H9 (cell line): ENCODE measurements around the gene GARNL3. TPM values are rescaled to one million over a fixed set of nuclear protein-coding genes. Genes with fewer than 3 reads are reported as not detected.

Source experiments
- DNase-seq: peaks from one replicate; pipeline ENCODE4 v3.0.0-alpha.2; 2017
- H2AFZ ChIP-seq: one replicate; pipeline ENCODE4 v1.6.1; 2013; ENCODE audit warnings: mild to moderate bottlenecking, low read length, control low read depth, moderate library complexity
- H2AK5ac ChIP-seq: 2 replicates; pipeline ENCODE4 v1.6.1; 2013; ENCODE audit warnings: low read length, control low read depth, mixed read lengths; ENCODE audit not compliant: insufficient read length
- H2BK120ac ChIP-seq: one replicate; pipeline ENCODE4 v1.6.1; 2013; ENCODE audit warnings: low read depth, mild to moderate bottlenecking, low read length, control low read depth, inconsistent platforms; ENCODE audit not compliant: poor library complexity, severe bottlenecking
- H2BK12ac ChIP-seq: 2 replicates; pipeline ENCODE4 v1.6.1; 2013; ENCODE audit warnings: low read length, control low read depth, mixed read lengths, low read depth; ENCODE audit not compliant: insufficient read length
- H2BK15ac ChIP-seq: 2 replicates; pipeline ENCODE4 v1.6.1; 2013; ENCODE audit warnings: low read depth, low read length, control low read depth
- H2BK20ac ChIP-seq: one replicate; pipeline ENCODE4 v1.6.1; 2013; ENCODE audit warnings: low read depth, mild to moderate bottlenecking, low read length, control low read depth, inconsistent platforms; ENCODE audit not compliant: poor library complexity, severe bottlenecking
- H2BK5ac ChIP-seq: 2 replicates; pipeline ENCODE4 v1.6.1; 2013; ENCODE audit warnings: low read length, control low read depth, mixed read lengths; ENCODE audit not compliant: insufficient read length
- H3K14ac ChIP-seq: 2 replicates; pipeline ENCODE4 v1.6.1; 2013; ENCODE audit warnings: low read length, control low read depth; ENCODE audit not compliant: insufficient read depth
- H3K18ac ChIP-seq: 2 replicates; pipeline ENCODE4 v1.6.1; 2013; ENCODE audit warnings: low read depth, mild to moderate bottlenecking, mixed read lengths, low read length, control low read depth; ENCODE audit not compliant: insufficient read length
- H3K23ac ChIP-seq: 2 replicates; pipeline ENCODE4 v1.6.1; 2013; ENCODE audit warnings: low read length, control low read depth, mixed read lengths, low read depth; ENCODE audit not compliant: insufficient read length
- H3K23me2 ChIP-seq: 2 replicates; pipeline ENCODE4 v1.6.1; 2013; ENCODE audit warnings: low read depth, mild to moderate bottlenecking, mixed read lengths, low read length, control low read depth; ENCODE audit not compliant: insufficient read length, poor library complexity, severe bottlenecking
- H3K27ac ChIP-seq: 2 replicates; pipeline ENCODE4 v1.5.1; 2013; ENCODE audit warnings: low read length, control low read depth, mixed read lengths, low read depth; ENCODE audit not compliant: insufficient read length
- H3K27me3 ChIP-seq: 2 replicates; pipeline ENCODE4 v1.6.1; 2013; ENCODE audit warnings: low read length, control low read depth, inconsistent platforms; ENCODE audit not compliant: insufficient read depth
- H3K4ac ChIP-seq: 2 replicates; pipeline ENCODE4 v1.6.1; 2013; ENCODE audit warnings: low read depth, mild to moderate bottlenecking, control low read depth, inconsistent platforms, low read length, moderate library complexity
- H3K4me1 ChIP-seq: 2 replicates; pipeline ENCODE4 v1.6.1; 2013; ENCODE audit warnings: low read length, control low read depth, inconsistent platforms; ENCODE audit not compliant: insufficient read depth
- H3K4me2 ChIP-seq: 2 replicates; pipeline ENCODE4 v1.6.1; 2013; ENCODE audit warnings: low read length, control low read depth, mixed read lengths; ENCODE audit not compliant: insufficient read length, insufficient read depth
- H3K56ac ChIP-seq: 2 replicates; pipeline ENCODE4 v1.6.1; 2013; ENCODE audit warnings: low read depth, mild to moderate bottlenecking, mixed read lengths, low read length, control low read depth; ENCODE audit not compliant: insufficient read length
- H3K79me1 ChIP-seq: 2 replicates; pipeline ENCODE4 v1.6.1; 2013; ENCODE audit warnings: low read depth, mild to moderate bottlenecking, moderate library complexity, low read length, control low read depth, inconsistent platforms; ENCODE audit not compliant: insufficient read depth, poor library complexity, severe bottlenecking
- H3K79me2 ChIP-seq: 2 replicates; pipeline ENCODE4 v1.6.1; 2013; ENCODE audit warnings: low read length, control low read depth, inconsistent platforms; ENCODE audit not compliant: insufficient read depth
- H3K9ac ChIP-seq: 2 replicates; pipeline ENCODE4 v1.6.1; 2013; ENCODE audit warnings: low read length, control low read depth, mixed read lengths; ENCODE audit not compliant: insufficient read length; ENCODE audit errors: extremely low read depth
- H3K9me3 ChIP-seq: one replicate; pipeline ENCODE4 v1.6.1; 2013; ENCODE audit warnings: low read depth, low read length, inconsistent platforms; ENCODE audit not compliant: control insufficient read depth
- H3T11ph ChIP-seq: one replicate; pipeline ENCODE4 v1.6.1; 2013; ENCODE audit warnings: mild to moderate bottlenecking, low read length, control low read depth, inconsistent platforms
- H4K20me1 ChIP-seq: one replicate; pipeline ENCODE4 v1.6.1; 2013; ENCODE audit not compliant: control insufficient read depth, insufficient read length, insufficient read depth
- H4K5ac ChIP-seq: 2 replicates; pipeline ENCODE4 v1.6.1; 2013; ENCODE audit warnings: low read depth, mild to moderate bottlenecking, mixed read lengths, low read length, control low read depth; ENCODE audit not compliant: insufficient read length
- H4K8ac ChIP-seq: replicated peaks from 2 replicates; pipeline ENCODE4 v1.6.1; 2013; ENCODE audit warnings: low read length, control low read depth, mixed read lengths, low read depth; ENCODE audit not compliant: insufficient read length
- H4K91ac ChIP-seq: 2 replicates; pipeline ENCODE4 v1.6.1; 2013; ENCODE audit warnings: low read depth, mild to moderate bottlenecking, moderate library complexity, mixed read lengths, low read length, control low read depth; ENCODE audit not compliant: insufficient read length
- H3K27ac Mint-ChIP-seq, 3 experiments: 2 replicates in 2 of 3; 3 replicates in 1 of 3; pipeline ENCODE4 v1.8.0; 2020 to 2021; ENCODE audit warnings: mixed read lengths in 3 of 3, mild to moderate bottlenecking in 1 of 3, moderate library complexity in 1 of 3
- H3K27me3 Mint-ChIP-seq: 2 replicates; pipeline ENCODE4 v1.8.0; 2021; ENCODE audit warnings: low read depth, mild to moderate bottlenecking, moderate library complexity, mixed read lengths
- H3K36me3 Mint-ChIP-seq, 3 experiments: 2 replicates in 2 of 3; 3 replicates in 1 of 3; pipeline ENCODE4 v1.8.0; 2020 to 2021; ENCODE audit warnings: low read depth in 3 of 3, mixed read lengths in 3 of 3; ENCODE audit not compliant: insufficient read depth in 1 of 3
- H3K4me1 Mint-ChIP-seq, 2 experiments: 2 replicates each; pipeline ENCODE4 v1.8.0; 2020; ENCODE audit warnings: mixed read lengths in 2 of 2
- H3K4me3 Mint-ChIP-seq, 2 experiments: 2 replicates in 1 of 2; 3 replicates in 1 of 2; pipeline ENCODE4 v1.8.0; 2020 to 2021; ENCODE audit warnings: mild to moderate bottlenecking in 2 of 2, mixed read lengths in 2 of 2, moderate library complexity in 1 of 2
- H3K9me3 Mint-ChIP-seq, 2 experiments: 2 replicates in 1 of 2; 3 replicates in 1 of 2; pipeline ENCODE4 v1.8.0; 2020; ENCODE audit warnings: mild to moderate bottlenecking in 2 of 2, mixed read lengths in 2 of 2, moderate library complexity in 1 of 2
- WGBS: extraction: QIAGEN DNeasy Blood & Tissue Kit; methylation state at CpG from one replicate; pipeline ENCODE4 v1.1.7; 2013; ENCODE audit warnings: missing lambda C conversion rate, low lambda C conversion rate, mixed read lengths; ENCODE audit not compliant: insufficient read length; ENCODE audit errors: extremely low coverage; 5-methylcytosine and 5-hydroxymethylcytosine counted together
- total RNA-seq: library from RNA; stranded (reverse); gene quantifications from 2 replicates; pipeline ENCODE4 v1.2.1, GENCODE V29; 2021
- TF ChIP-seq, protein P1 (sequence below): fragments of 200-600 bp; sonication (generic); conservative IDR thresholded peaks from 3 replicates; pipeline ENCODE4 v1.8.0; 2021; ENCODE audit warnings: antibody characterized with exemption, mild to moderate bottlenecking

GARNL3 gene
- total RNA-seq, 1 experiment from 2014 or later, result 8.7 TPM

- no peaks in the 10 kb centered on the region for H3K9me3 ChIP-seq
Measured at GRCh38 chr9:127424676-127424999, 160.1 kb downstream of the GARNL3 start.

More at GRCh38 chr9:127424676-127424999, 160.1 kb downstream of the GARNL3 start:
- Histone ChIP-seq H3K23ac (no peak overlapping the region), H3K27ac (no peak overlapping the region), H3K4me1 (no peaks in the 10 kb centered on the region; the same call in 1 of the 2 replicates), H4K5ac (no peak overlapping the region), H3K14ac (no peak overlapping the region; the same call in 1 of the 2 replicates), H3T11ph (no peak overlapping the region), H3K56ac (no peak overlapping the region), H3K27me3 (no peaks in the 10 kb centered on the region), H2BK5ac (no peak overlapping the region), H3K79me2 (peaks cover 8% of the 10 kb centered on the region; the same call in 1 of the 2 replicates), H2BK120ac (no peak overlapping the region), H3K4ac (no peak overlapping the region), H4K20me1 (no peaks in the 10 kb centered on the region), H3K9ac (peak overlapping the region; percentile 89), H3K23me2 (peaks cover 12% of the 10 kb centered on the region), H2AK5ac (no peak overlapping the region), H3K79me1 (peaks cover 3% of the 10 kb centered on the region), H3K4me2 (peak overlapping the region; percentile 97), H2BK12ac (no peak overlapping the region), H2BK20ac (no peak overlapping the region), H2BK15ac (no peak overlapping the region), H3K18ac (no peak overlapping the region), H4K8ac (no peak overlapping the region), H2AFZ (no peak overlapping the region), H4K91ac (no peak overlapping the region)
- peak overlapping the region; percentile 91 to 100 (median 100); a peak in 6 of 7 replicates for H3K27ac Mint-ChIP-seq
- H3K4me3 Mint-ChIP-seq, result peak overlapping the region; percentile 96 to 97
- DNase-seq, result no peak
- TF ChIP-seq, protein P1, sequence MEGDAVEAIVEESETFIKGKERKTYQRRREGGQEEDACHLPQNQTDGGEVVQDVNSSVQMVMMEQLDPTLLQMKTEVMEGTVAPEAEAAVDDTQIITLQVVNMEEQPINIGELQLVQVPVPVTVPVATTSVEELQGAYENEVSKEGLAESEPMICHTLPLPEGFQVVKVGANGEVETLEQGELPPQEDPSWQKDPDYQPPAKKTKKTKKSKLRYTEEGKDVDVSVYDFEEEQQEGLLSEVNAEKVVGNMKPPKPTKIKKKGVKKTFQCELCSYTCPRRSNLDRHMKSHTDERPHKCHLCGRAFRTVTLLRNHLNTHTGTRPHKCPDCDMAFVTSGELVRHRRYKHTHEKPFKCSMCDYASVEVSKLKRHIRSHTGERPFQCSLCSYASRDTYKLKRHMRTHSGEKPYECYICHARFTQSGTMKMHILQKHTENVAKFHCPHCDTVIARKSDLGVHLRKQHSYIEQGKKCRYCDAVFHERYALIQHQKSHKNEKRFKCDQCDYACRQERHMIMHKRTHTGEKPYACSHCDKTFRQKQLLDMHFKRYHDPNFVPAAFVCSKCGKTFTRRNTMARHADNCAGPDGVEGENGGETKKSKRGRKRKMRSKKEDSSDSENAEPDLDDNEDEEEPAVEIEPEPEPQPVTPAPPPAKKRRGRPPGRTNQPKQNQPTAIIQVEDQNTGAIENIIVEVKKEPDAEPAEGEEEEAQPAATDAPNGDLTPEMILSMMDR, result no peak
- no peaks in the 10 kb centered on the region for H3K9me3 Mint-ChIP-seq
- peaks cover 19 to 22% of the 10 kb centered on the region in 2 experiments for H3K4me1 Mint-ChIP-seq
- WGBS, result no CpG with 5 or more reads among the region's 13 CpGs
- no peaks in the 10 kb centered on the region for H3K27me3 Mint-ChIP-seq
- H3K36me3 Mint-ChIP-seq, result peaks cover 4 to 24% (median 18%) of the 10 kb centered on the region in 3 experiments; a peak in 6 of 7 replicates
